AG10803 (cell line): Measurements from ENCODE around the gene ARHGAP22.

ENCODE experiments used
- DNase-seq: peaks from one replicate; pipeline ENCODE4 v3.0.0; 2010; ENCODE audit warnings: low read depth
- H3K4me3 ChIP-seq: 2 replicates; pipeline ENCODE4 v1.5.1; 2011; ENCODE audit warnings: mild to moderate bottlenecking, low read length, control low read depth
- TF ChIP-seq, protein P1 (sequence below): conservative IDR thresholded peaks from 2 replicates; pipeline ENCODE4 v1.5.1; 2011; ENCODE audit warnings: mild to moderate bottlenecking, low read length, control low read depth, inconsistent platforms

ARHGAP22 gene

DNA sequence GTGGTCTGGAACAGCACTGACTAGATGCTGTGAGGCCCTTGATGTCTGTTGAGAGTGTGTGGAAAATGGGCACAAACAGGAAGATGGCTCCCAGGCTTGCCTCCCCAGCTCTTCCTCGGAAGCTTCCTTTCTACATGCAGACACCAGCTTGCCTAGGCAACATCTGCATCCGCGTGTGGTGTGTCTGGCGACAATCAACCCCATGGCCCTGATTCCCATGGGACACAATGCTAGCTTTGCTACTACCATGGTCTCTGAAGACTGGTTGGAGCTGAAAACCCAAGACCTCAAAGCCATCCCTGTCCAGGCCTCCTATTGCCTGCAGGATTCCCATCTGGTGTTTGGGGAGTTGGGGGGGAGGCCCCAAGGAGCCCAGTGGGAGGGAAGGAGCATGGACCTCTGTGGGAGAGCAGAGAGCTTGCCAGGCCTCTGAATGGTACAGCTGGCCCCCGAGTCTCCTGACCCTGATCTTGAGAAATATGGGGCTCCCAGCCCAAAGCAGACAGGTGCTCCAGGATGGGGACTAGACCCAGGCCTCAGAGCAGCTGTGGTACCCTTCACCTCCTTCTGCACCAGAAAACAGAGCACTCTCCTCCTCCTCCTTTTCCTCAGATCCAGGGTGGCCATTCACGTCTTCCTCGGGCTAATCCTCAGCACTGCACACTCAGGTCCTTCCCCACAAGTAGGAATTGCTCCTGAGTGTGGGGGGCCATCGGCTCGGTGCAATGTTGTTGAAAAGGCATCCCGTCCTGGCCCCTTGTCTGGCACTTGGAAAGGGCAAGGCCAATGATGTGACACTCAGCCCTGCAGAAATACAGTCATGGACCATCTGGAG, 57.6 kb downstream of the ARHGAP22 start:
- TF ChIP-seq, protein P1, sequence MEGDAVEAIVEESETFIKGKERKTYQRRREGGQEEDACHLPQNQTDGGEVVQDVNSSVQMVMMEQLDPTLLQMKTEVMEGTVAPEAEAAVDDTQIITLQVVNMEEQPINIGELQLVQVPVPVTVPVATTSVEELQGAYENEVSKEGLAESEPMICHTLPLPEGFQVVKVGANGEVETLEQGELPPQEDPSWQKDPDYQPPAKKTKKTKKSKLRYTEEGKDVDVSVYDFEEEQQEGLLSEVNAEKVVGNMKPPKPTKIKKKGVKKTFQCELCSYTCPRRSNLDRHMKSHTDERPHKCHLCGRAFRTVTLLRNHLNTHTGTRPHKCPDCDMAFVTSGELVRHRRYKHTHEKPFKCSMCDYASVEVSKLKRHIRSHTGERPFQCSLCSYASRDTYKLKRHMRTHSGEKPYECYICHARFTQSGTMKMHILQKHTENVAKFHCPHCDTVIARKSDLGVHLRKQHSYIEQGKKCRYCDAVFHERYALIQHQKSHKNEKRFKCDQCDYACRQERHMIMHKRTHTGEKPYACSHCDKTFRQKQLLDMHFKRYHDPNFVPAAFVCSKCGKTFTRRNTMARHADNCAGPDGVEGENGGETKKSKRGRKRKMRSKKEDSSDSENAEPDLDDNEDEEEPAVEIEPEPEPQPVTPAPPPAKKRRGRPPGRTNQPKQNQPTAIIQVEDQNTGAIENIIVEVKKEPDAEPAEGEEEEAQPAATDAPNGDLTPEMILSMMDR = no peak
- no peak for DNase-seq
- no peak overlapping the region for H3K4me3 ChIP-seq

GRCh38 chr10:48545462-48546145, 59.3 kb downstream of the ARHGAP22 start:
- TF ChIP-seq, protein P1 = no peak
- DNase-seq = no peak
- H3K4me3 ChIP-seq = no peak overlapping the region

GRCh38 chr10:48543182-48543844, 61.6 kb downstream of the ARHGAP22 start:
- no peak for DNase-seq
- no peak overlapping the region for H3K4me3 ChIP-seq
- TF ChIP-seq, protein P1 = no peak

DNA sequence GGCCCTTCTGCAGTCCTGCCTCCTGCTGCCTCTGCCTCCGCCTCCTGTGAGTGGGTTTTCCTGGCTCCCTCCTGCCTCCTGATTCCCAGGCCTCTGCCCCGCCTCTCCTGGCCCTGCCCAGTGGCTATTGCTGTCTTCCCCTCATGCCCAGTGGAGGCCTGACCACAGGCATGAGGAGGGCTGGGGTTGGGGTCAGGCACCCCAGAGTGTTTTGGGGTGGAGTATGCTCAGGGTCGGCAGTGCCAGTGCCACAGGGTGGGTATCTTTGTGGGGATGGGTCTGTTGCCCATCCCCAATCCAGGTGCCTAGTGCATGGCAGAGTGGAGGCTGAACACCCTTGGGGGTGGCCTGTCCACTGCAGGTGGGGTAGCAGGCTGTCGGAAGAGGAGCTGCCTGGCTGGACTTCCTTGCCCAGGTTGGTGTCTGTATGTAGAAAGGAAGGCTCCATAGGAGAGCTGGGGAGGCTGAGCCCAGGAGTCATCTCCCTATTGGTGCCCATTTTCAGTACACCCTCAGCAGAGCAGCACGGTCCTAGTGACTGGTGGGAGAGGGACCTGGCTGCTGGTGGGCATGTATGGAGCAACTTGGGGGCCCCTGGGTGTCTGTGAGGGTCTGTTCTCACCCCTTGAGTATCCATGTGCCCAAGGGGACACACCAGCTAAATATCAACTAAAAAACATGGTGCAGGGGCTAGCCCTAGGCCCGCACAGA, 62.2 kb downstream of the ARHGAP22 start:
- TF ChIP-seq, protein P1 = no peak
- no peak for DNase-seq
- no peak overlapping the region for H3K4me3 ChIP-seq

DNA sequence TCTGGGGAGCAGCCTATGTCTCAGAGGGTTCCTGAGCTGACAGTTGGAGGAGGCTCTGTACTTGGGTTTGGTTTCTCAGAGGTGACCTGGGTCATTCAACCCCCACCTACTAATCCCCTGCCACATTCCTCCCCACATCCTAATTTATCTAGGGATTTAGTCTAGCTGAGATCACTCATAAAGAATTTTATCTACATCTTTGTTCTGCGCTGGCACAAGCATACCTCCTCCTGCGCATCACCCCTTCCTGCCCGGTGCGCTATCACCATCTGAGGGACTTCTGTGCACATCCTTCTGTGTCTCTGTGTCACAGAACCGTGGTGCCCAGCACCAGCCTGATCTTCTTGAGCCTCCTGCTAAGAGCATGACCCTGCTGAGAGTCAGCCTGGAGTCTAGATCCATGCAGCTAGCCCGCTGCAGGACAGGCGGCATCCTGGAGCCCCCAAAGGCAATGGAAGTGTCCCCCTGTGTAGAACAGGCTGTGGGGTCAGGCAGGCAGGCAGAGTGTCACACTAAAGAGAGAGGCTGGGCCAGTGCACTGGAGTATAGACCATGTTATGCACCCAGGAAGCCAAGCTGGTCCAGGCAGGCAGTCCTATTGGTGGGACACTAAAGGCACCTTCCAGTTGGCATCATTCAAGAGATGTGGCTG, 63.6 kb downstream of the ARHGAP22 start:
- TF ChIP-seq, protein P1 = no peak
- no peak for DNase-seq
- H3K4me3 ChIP-seq = no peak overlapping the region

- no peak overlapping the region for H3K4me3 ChIP-seq
- no peak for DNase-seq
- TF ChIP-seq, protein P1 = no peak
Measured at GRCh38 chr10:48538611-48539010, 66.3 kb downstream of the ARHGAP22 start.
